ENCODE results near the gene NRXN3. TPM values are rescaled to one million over a fixed set of nuclear protein-coding genes. Genes with fewer than 3 reads are reported as not detected.

Gene NRXN3
- polyA plus RNA-seq, 1 donor (not counting 4 experiments of a cell fraction or from before 2014, with no cell fraction given): 0.89 TPM

GRCh38 chr14:79602045-79602444, 1431.9 kb downstream of the NRXN3 start:
- Histone ChIP-seq H4K20me1 (ENCODE audit: control insufficient read depth, extremely low read depth, insufficient read depth, low read length) (no peaks in the 10 kb centered on the region), H2AFZ (ENCODE audit: control insufficient read depth, low read length) (no peak overlapping the region), H3K4me1 (ENCODE audit: control insufficient read depth, extremely low read depth, insufficient read depth, low read length) (no peaks in the 10 kb centered on the region), H3K9me1 (ENCODE audit: control insufficient read depth, extremely low read depth, insufficient read depth, low read length) (no peaks in the 10 kb centered on the region), H3K79me2 (ENCODE audit: control insufficient read depth, insufficient read depth, low read length) (no peaks in the 10 kb centered on the region), H3K9ac (ENCODE audit: control insufficient read depth, extremely low read depth, insufficient read depth, low read length) (no peak overlapping the region), H3K4me2 (ENCODE audit: control insufficient read depth, extremely low read depth, insufficient read depth, low read depth, low read length) (no peak overlapping the region), H3K27me3 (ENCODE audit: control insufficient read depth, extremely low read depth, insufficient read depth, low read length) (no peaks in the 10 kb centered on the region), H3K4me3 (ENCODE audit: control insufficient read depth in 2 of 3, extremely low read depth in 1 of 3, insufficient read depth in 2 of 3, low read depth in 1 of 3, low read length in 3 of 3) (no peak overlapping the region), H3K9me3 (ENCODE audit: control insufficient read depth, low read depth, low read length) (no peaks in the 10 kb centered on the region), H3K36me3 (ENCODE audit: control insufficient read depth in 2 of 2, extremely low read depth in 1 of 2, insufficient read depth in 2 of 2, low read length in 2 of 2) (no peaks in the 10 kb centered on the region), H3K27ac (ENCODE audit: control insufficient read depth, insufficient read depth, low read length) (no peak overlapping the region)
- no peak for TF ChIP-seq EZH2 (IDR thresholded peaks at IDR 0.05; ENCODE audit: low read length)
- TF ChIP-seq, protein P1, sequence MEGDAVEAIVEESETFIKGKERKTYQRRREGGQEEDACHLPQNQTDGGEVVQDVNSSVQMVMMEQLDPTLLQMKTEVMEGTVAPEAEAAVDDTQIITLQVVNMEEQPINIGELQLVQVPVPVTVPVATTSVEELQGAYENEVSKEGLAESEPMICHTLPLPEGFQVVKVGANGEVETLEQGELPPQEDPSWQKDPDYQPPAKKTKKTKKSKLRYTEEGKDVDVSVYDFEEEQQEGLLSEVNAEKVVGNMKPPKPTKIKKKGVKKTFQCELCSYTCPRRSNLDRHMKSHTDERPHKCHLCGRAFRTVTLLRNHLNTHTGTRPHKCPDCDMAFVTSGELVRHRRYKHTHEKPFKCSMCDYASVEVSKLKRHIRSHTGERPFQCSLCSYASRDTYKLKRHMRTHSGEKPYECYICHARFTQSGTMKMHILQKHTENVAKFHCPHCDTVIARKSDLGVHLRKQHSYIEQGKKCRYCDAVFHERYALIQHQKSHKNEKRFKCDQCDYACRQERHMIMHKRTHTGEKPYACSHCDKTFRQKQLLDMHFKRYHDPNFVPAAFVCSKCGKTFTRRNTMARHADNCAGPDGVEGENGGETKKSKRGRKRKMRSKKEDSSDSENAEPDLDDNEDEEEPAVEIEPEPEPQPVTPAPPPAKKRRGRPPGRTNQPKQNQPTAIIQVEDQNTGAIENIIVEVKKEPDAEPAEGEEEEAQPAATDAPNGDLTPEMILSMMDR (optimal IDR thresholded peaks at IDR 0.05 in 1 of 3, IDR thresholded peaks at IDR 0.05 in 1 of 3, conservative IDR thresholded peaks at IDR 0.05 in 1 of 3; ENCODE audit: extremely low read depth in 1 of 3, insufficient read depth in 2 of 3, low read length in 3 of 3): no peak
- dilution Hi-C loops (cut with MboI; ENCODE audit: extremely low pct_ligation_motif_present, low sequenced_read_pairs): no loop called here
- FAIRE-seq: no peak
- DNase-seq (ENCODE audit: low read depth, low spot score): no peak

DNA sequence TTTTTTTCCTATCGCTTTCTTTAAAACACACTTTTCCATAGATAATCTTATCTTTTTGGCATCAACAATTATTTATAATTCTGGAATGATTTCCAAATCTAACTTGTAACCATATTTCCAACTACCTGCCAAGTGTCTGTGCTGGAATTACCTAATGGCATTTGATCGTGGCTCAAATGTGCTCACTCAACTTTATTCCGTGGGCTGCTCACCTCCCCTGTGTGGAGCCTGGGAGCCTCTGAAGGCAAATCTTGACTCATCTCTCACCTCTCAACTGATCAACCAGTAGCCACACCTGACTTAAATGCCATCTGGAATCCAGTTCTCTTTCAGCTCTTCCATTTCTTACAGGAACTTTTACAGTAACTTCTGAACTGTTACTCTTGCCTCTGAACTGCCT, 1432.6 kb downstream of the NRXN3 start:
- FAIRE-seq: no peak
- TF ChIP-seq EZH2 (IDR thresholded peaks at IDR 0.05; ENCODE audit: low read length): no peak
- TF ChIP-seq, protein P1 (optimal IDR thresholded peaks at IDR 0.05 in 1 of 3, IDR thresholded peaks at IDR 0.05 in 1 of 3, conservative IDR thresholded peaks at IDR 0.05 in 1 of 3; ENCODE audit: extremely low read depth in 1 of 3, insufficient read depth in 2 of 3, low read length in 3 of 3): no peak
- Histone ChIP-seq H3K4me3 (ENCODE audit: control insufficient read depth in 2 of 3, extremely low read depth in 1 of 3, insufficient read depth in 2 of 3, low read depth in 1 of 3, low read length in 3 of 3) (no peak overlapping the region), H3K27ac (ENCODE audit: control insufficient read depth, insufficient read depth, low read length) (no peak overlapping the region), H3K4me1 (ENCODE audit: control insufficient read depth, extremely low read depth, insufficient read depth, low read length) (no peaks in the 10 kb centered on the region), H3K9me1 (ENCODE audit: control insufficient read depth, extremely low read depth, insufficient read depth, low read length) (no peaks in the 10 kb centered on the region), H4K20me1 (ENCODE audit: control insufficient read depth, extremely low read depth, insufficient read depth, low read length) (no peaks in the 10 kb centered on the region), H3K27me3 (ENCODE audit: control insufficient read depth, extremely low read depth, insufficient read depth, low read length) (no peaks in the 10 kb centered on the region), H3K36me3 (ENCODE audit: control insufficient read depth in 2 of 2, extremely low read depth in 1 of 2, insufficient read depth in 2 of 2, low read length in 2 of 2) (no peaks in the 10 kb centered on the region), H3K4me2 (ENCODE audit: control insufficient read depth, extremely low read depth, insufficient read depth, low read depth, low read length) (no peak overlapping the region), H3K9me3 (ENCODE audit: control insufficient read depth, low read depth, low read length) (no peaks in the 10 kb centered on the region), H3K79me2 (ENCODE audit: control insufficient read depth, insufficient read depth, low read length) (no peaks in the 10 kb centered on the region), H3K9ac (ENCODE audit: control insufficient read depth, extremely low read depth, insufficient read depth, low read length) (no peak overlapping the region), H2AFZ (ENCODE audit: control insufficient read depth, low read length) (no peak overlapping the region)
- dilution Hi-C loops (cut with MboI; ENCODE audit: extremely low pct_ligation_motif_present, low sequenced_read_pairs): no loop called here
- DNase-seq (ENCODE audit: low read depth, low spot score): no peak
